Suppressor macrophage treated with lipopolysaccharide for 1 hour (primary cell): Measurements from ENCODE around the gene UBE2V1.
"Not testable (repeated sequence)": the region's sequence is repeated elsewhere in the genome, so short reads cannot be mapped to it uniquely, and the experiment has no call there.

ENCODE experiments used
- DNase-seq, 3 donors: peaks; one replicate each; pipeline ENCODE4 v3.0.0-alpha.2; 2020 to 2022

UBE2V1 gene

DNA sequence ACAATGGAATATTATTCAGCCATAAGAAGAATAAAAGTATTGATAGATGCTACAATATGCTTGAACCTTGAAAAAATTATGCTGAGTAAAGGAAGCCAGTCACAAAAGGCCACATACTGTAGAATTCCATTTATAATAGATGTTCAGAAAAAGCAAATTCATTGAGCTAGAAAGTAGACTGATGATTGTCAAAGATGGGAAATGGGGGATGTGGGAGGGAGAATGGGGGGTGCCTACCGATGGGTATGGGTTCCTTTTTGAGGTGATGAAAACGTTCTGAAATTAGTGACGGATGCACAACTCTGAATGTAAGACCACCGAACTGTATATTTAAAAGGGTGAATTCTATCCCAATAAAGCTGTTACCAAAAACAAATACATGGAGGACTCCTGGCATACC is 18.4 kb downstream of the UBE2V1 start:
- no peak for DNase-seq

DNA sequence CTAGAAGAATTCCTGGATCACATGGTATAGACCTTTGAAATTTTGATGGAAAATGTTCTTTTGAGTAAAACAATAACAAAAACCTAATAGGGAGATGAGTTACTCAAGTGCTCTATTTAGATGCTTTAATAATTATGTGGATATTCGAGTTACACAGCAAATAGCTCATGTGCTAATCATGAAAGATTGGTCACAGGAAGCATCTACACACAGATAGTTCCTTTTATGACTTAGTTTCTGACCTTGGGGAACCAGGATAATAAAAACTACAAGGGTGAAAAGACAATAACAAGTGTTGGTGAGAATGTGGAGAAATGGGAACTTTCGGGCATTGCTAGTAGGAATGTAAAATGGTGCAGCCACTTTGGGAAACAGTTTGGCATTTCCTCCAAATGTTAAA is 19.7 kb downstream of the UBE2V1 start:
- no peak for DNase-seq

DNA sequence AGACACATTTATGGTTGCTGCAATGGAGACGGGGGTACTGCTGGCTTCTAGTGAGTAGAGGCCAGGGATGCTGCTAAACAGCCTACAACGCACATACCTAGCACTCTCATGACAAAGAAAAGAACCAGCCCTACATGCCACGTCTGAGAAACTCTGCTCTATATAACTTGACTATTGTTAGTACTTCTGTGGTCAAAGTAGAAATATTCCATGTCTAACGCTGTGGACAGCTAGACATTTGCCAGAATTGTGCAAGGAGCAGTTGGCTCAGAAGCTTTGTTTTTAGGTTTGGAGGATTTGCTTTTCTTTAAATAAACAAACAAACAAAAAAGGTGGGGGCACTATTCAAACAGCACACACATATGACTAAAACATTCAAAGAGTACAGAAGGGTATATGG is 20.5 kb downstream of the UBE2V1 start:
- no peak for DNase-seq

- DNase-seq, result no peak
These were observed 23.2 kb downstream of the UBE2V1 start for GRCh38 chr20:50089787-50090177.

DNA sequence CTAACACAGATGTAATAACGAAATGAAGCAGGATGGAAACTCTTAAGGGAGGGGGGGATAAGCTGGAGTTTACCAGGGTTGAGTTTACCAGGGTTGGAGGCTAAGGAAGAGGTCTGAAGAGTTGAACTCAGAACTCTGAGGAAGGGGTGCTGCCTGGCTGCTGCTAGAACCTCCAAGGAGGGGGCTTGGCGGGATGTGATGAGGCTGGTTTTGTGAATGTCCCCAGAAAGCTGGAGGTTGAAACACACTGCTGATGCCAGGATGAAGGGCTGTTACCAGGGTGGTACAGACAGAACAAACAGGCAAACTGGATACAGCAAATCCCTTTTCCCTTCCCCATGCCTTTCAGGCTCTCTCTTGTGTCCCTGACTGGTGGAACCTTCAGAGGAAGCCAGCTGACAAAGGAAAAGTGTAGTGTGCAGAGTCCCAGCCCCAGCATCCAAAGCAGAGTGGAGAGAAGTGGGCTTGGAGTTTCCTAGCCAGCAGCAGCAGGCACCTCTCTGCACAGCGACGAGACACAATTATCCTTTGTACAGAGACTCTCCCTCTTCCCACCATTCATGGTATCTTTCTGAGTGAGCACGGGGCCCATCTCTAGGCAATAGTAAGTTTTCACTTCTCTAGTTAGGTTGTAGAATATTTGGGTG is 23.7 kb downstream of the UBE2V1 start:
- no peak for DNase-seq

GRCh38 chr20:50088022-50088421 is 24.9 kb downstream of the UBE2V1 start:
- DNase-seq, result no peak

GRCh38 chr20:50085481-50086365 is 27.2 kb downstream of the UBE2V1 start:
- peak; percentile 81 to 88 (median 84) for DNase-seq

- no peak for DNase-seq
These were observed 27.8 kb downstream of the UBE2V1 start for GRCh38 chr20:50085146-50085480.

GRCh38 chr20:50083034-50083433 is 29.9 kb downstream of the UBE2V1 start:
- no peak for DNase-seq

DNA sequence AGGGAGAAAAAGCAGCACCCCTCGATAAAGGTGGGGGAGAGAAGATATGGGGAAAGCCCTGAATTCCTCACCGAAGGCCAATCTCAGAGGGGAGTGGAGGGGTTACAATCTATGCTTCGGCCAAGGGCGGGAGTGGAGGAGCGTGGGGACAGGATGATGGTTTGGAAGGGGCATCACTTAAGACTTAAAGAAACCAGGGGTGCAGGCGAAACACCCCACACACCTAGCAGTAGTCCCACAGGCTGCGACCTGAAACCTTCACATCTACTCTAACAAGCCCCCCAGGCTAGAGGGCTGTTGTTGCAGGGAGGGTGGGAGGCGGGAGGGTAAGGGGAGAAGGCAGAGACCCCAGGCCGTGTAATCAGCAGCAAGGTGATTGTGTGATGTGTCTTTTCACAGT is 30.9 kb downstream of the UBE2V1 start:
- not testable (repeated sequence) for DNase-seq

GRCh38 chr20:50077818-50078601 is 34.9 kb downstream of the UBE2V1 start:
- no peak for DNase-seq

GRCh38 chr20:50073500-50073899 is 39.5 kb downstream of the UBE2V1 start:
- no peak for DNase-seq

DNA sequence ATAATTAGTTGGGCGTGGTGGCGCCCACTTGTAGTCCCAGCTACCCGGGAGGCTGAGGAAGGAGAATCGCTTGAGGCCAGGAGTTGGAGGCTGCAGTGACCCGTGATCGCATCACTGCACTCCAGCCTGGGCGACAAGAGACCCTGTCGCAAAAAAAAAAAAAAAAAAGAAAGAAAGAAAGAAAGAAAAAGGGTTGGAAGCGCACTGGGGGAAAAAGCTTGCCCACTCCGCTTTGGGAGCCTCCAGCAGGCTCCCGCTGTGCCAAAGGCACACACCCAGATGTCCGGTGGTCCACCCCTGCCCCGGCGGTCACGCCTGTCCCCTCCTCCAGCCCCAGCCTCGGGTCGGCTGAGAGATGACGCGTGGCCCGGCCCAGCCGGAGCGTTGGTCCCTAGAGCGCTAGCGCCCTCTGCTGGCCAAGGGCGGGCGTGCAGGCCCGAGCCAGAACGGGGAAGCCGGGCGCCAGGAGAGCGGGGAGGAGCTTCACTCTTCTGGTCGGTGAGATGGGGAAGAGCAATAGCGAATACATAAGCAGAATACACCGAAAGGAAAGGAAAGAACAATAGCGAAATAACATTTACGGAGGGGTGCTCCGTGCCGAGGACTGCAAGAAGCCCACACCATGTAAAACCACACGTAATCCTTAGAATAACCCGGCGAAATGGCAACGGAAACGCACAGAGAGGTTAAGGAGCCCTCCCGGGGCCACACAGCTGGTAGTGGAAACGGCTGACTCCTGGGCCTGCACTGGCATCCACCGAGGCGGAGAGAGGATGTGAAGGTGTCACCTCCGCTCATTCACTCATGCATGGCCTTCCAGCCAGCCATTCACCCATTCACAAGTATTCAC is 41.7 kb downstream of the UBE2V1 start:
- DNase-seq, result peak; percentile 86 to 94 (median 94)

DNA sequence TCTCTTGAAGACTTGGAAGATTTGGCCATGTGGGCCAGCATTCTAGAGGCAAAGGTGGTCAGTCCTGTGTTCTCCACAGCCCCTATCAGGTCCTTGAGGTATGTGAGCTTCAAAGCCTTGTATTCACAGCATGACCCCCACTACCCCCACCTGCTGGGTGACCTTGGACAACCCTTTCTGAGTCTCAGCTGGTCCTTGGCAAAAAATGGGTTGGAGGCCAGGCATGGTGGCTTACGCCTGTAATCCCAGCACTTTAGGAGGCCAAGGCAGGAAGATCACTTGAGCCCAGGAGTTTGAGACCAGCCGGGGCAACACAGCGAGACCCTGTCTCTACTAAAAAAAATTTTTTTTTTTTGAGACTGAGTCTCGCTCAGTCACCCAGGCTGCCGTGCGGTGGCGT is 42.6 kb downstream of the UBE2V1 start:
- no peak for DNase-seq

GRCh38 chr20:50068041-50068651 is 44.8 kb downstream of the UBE2V1 start:
- no peak for DNase-seq

DNA sequence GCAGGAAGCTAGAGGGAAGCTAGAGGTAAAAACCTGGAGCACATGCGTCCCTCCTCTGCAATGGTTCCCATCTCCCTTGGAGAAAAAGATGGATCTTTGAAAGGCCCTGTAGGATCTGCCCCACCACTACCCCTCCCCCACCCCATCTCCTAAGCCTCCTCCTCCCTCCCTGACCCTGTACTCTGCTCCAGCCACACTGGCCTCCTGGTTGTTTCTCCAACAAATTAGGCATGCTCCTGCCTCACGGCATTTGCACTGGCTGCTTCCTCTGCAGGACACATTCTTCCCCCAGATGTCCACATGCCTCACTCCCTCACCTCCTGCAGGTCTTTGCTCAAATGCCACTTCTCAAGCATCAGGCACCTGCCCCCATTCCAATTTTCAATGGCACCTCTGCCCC is 45.5 kb downstream of the UBE2V1 start:
- no peak for DNase-seq

DNA sequence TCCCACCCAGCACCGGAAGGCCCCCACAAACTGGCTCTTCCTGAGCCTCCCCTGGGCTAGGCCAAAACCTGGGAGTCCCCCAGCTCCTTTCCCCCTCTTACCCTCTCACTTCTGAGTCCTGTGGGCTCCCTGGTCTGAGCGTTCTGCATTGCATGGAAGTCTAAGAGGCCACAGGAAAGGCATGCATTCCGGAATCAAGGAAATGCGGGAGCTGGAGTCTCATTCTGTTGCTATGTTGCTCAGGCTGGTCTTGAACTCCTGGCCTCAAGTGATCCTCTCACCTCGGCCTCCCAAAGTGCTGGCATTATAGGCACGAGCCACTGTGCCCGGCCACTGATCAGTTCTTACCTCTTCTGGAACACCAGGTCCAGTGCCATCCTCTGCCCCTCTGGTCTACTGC is 45.9 kb downstream of the UBE2V1 start:
- DNase-seq, result no peak

DNA sequence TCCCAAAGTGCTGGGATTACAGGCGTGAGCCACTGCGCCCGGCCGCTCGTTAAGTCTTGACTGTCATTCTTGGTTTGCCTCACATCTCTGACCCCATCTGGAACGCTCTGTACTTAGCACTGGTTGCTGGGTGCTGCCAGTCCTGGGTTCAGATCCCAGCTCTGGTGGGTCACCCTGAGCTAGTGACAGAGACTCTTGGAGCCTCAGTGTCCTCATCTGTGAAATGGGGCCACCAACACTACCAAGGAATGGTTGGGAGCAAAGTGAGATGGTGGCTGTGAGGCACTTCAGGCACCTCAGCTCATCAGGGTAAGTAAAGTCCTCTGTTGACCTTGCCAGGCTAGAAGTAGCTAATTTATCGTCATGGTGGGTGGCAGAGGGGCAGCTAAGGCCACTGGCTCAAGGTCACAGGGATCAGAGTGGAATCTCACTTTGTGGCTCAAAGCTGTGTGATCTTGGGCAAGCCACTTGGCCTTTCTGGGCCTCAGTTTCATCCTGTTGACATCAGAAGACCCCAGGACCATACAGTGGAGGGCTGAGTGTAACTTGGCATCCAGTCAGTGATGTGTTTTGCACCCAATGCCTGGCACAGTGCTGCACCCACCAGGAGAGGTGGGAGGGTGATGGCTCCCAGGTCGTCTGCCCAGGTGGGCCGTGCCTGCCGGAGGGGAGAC is 46.7 kb downstream of the UBE2V1 start:
- DNase-seq, result no peak

DNA sequence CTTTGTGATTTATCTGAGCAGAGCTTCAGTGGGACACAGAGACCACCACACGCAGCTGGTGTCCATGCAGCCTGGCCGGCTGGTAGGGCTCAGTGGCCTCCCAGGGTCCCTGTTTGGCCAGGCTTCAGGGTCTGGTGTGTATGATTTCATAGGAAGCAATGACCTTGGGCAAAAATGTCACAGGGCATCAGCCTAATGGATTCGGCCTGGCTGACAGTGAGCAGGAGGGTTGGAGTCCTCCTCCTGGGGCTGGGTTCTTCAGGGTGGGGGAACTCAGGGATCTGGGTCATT is 47.7 kb downstream of the UBE2V1 start:
- no peak for DNase-seq

DNA sequence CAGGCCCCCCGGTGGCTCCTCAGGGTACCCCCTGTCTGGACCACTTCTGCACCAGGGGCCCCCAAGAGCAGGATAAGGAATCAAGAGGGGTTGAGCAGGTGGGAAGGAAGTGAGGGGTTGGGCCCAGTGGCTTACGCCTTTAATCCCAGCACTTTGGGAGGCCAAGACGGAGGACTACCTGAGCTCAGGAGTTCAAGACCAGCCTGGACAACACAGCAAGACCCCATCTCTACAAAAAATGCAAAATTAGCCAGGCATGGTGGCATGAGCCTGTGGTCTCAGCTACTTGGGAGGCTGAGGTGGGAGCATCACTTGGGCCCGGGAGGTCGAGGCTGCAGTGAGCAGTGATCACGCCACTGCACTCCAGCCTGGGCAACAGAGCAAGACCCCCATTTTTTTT is 49.2 kb downstream of the UBE2V1 start:
- not testable (repeated sequence) for DNase-seq

- no peak for DNase-seq
These were observed 50.7 kb downstream of the UBE2V1 start for GRCh38 chr20:50062006-50062838.
